ENCODE measurements around the gene DBP. TPM values are rescaled to one million over a fixed set of nuclear protein-coding genes. Genes with fewer than 3 reads are reported as not detected.

The DBP gene
- total RNA-seq, 2 donors from 2014 or later: 2.8 to 5.9 TPM

DNA sequence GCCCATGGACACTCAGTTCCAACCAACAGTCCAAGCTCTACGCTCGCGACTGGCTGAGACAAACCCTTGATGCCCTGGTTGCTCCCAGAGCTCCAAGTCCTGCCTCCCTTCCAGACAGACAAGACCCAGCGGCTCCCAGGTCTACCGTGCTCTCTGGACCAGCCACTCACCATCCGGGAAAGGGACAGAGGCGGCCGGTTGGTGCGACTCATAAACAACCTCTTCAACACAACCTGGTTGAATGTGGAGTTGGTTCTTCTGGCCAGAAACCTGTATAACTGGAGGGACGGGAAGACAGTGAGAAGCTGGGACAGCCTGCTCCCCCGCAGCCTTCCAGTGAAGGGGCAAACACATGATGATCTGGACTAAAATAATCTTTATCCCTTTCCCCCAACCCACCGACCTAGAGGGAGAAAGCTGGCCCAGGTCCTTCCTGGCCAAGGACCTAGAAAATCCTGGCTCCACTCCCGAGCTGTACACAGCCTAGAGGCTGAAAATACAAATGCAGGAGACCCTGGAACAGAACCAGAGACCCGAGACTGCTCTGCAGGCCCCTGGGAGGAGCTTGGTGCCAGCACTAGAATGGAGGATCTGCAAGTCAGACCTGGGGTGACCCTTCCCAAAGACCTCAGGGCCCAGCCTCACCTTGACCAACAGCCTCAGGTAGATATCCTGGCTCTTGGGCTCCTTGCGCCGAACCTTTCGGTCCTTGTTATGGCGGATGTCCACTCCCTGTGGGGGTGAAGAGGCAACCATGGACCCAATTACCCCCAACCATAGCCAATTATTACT lies 19.8 kb downstream of the DBP start:
- no peaks in the 10 kb centered on the region for H3K9me3 ChIP-seq
- H3K36me3 ChIP-seq: peaks cover 28% of the 10 kb centered on the region
- no peak for DNase-seq (ENCODE audit: low spot score)
- peaks cover 0 to 57% of the 10 kb centered on the region in 2 donors for H3K4me1 ChIP-seq
- H3K27ac ChIP-seq: peak overlapping the region in 1 of 2 donors; percentile 91
- peak overlapping the region; percentile 74 to 76 for H3K4me3 ChIP-seq
- TF ChIP-seq, protein P1, sequence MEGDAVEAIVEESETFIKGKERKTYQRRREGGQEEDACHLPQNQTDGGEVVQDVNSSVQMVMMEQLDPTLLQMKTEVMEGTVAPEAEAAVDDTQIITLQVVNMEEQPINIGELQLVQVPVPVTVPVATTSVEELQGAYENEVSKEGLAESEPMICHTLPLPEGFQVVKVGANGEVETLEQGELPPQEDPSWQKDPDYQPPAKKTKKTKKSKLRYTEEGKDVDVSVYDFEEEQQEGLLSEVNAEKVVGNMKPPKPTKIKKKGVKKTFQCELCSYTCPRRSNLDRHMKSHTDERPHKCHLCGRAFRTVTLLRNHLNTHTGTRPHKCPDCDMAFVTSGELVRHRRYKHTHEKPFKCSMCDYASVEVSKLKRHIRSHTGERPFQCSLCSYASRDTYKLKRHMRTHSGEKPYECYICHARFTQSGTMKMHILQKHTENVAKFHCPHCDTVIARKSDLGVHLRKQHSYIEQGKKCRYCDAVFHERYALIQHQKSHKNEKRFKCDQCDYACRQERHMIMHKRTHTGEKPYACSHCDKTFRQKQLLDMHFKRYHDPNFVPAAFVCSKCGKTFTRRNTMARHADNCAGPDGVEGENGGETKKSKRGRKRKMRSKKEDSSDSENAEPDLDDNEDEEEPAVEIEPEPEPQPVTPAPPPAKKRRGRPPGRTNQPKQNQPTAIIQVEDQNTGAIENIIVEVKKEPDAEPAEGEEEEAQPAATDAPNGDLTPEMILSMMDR (IDR thresholded peaks at IDR 0.05): no peak
- H3K27me3 ChIP-seq: no peaks in the 10 kb centered on the region

DNA sequence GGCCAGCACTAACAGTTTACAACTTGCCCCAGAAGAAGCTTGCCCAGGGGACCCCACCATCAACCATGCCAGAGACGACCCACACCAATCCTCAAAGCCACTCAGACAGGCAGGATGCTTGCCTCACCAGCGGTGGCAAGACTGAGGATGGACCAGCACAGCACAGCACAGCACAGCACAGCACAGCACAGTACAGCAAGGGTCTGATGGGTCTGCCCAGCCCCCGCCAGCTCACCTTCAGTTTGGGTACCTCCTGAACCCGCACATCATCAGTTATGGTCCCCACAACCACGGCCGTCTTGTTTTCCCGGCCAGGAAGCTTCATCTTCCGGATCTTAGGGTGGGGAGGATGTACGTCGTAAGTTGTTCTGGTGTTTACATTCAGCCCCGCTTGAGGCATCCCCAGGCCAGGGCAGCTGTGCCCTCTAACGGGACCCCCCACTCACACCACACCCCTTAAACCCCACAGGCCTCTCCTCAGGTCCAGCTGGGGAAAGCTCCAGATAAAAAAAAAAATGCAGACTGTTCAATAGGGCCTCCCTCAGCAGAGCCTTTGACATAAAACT lies 20.6 kb downstream of the DBP start:
- Histone ChIP-seq H3K27me3 (no peaks in the 10 kb centered on the region), H3K9me3 (no peaks in the 10 kb centered on the region), H3K4me1 (peaks cover 0 to 57% of the 10 kb centered on the region in 2 donors), H3K36me3 (peaks cover 28% of the 10 kb centered on the region), H3K4me3 (no peak overlapping the region), H3K27ac (no peak overlapping the region)
- TF ChIP-seq, protein P1 (IDR thresholded peaks at IDR 0.05): no peak
- no peak for DNase-seq (ENCODE audit: low spot score)

DNA sequence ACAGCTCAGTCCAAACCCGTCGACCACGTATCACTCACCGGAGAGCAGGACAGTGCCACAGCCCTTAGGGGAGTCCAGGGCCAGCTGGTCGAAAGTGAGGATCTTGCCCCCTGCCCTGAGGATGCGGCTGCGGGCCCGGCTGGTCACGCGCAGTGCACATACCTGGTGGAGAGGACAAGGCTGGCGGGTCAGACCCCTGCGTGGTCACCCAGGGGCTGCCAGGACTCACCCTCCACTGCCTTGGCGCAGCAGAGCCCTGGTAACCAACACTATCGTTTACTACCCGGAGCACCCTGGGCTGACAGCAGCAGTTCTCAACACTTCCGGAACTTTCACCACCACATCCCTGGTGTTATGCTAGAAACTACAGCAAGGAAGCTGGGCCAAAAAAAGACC lies 21.1 kb downstream of the DBP start:
- DNase-seq (ENCODE audit: low spot score): no peak
- H3K4me3 ChIP-seq: no peak overlapping the region
- H3K27me3 ChIP-seq: no peaks in the 10 kb centered on the region
- peaks cover 28% of the 10 kb centered on the region for H3K36me3 ChIP-seq
- H3K9me3 ChIP-seq: no peaks in the 10 kb centered on the region
- peaks cover 0 to 57% of the 10 kb centered on the region in 2 donors for H3K4me1 ChIP-seq
- no peak overlapping the region for H3K27ac ChIP-seq
- TF ChIP-seq, protein P1 (IDR thresholded peaks at IDR 0.05): no peak

DNA sequence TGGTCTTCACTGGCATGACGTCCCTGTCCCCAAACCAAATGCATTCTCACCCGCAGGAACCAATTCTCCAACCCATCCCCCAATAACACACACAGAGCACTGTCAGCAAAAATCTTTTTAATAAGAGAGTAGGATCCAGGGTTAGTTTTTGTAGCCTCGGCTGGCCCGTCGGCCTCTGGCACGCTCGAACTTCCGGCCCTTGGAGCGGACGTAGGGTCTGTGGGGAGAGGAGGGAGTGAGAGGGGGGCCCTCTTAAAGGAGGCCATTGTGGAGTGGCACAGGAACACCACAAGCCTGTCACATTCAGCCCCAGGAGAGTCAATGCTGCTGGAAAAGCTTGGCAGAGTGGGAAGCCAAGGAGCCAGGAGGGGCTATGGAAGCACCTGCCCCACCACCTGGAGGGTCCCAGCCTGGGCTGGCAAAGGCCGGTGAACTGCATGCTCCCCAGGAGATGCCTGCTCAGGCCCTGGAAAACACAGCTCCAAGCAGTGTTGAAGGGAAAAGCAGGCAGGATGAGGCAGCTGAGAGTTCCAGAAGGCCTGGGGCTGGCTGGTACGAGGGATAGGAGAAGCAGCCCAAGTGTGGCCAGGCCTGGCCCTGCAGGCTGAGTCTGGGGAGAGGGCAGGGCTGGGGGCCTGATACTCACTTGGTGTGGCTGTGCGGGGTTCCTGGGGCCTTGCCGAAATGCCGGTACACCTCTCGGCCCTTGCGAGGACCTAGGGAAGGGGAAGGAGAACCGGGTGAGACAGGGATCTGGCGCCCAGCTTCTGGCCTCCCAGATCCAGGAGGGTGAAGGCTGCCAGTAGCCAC lies 21.7 kb downstream of the DBP start:
- TF ChIP-seq, protein P1 (IDR thresholded peaks at IDR 0.05): no peak
- Histone ChIP-seq H3K27ac (no peak overlapping the region), H3K4me1 (peaks cover 0 to 57% of the 10 kb centered on the region in 2 donors), H3K36me3 (peaks cover 28% of the 10 kb centered on the region), H3K9me3 (no peaks in the 10 kb centered on the region), H3K27me3 (no peaks in the 10 kb centered on the region), H3K4me3 (no peak overlapping the region)
- no peak for DNase-seq (ENCODE audit: low spot score)

DNA sequence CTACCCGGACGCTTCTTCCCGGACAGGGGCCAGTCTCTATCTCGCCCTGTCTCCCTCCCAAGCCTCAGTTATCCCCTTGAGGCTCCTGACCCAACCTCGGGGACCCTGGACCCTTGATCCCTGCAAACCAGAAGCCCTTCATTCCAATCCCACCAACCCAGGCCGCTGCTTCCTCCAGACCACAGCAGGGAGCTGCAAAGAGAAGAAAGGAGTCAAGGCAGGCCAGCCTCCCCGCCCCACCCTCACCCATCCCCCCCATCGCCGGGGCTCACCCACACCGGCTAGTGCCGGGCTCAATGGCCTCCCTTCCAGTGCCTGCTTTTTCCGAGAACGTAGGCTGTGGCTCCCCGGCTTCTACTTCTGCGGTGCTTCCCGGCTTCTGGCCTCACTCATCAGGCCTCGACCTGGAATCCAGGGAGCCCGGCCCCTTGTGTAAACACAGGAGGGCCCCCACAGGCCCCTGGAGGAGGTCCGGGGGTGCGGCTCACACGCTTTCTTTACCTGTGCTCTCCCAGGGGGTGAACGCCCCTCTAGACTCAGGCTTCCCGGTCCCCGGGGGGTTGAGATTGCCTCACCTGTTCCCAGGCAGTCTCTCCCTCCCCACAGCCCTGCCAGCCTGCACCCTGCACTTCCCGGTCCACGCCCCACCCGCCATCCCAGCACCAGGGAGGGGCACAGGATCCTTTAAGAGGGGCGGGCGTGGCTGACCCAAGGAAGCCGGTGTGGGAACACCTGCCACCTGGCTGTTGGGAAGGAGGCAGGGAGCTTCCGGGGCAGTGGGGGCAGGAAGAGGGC lies 22.5 kb downstream of the DBP start, which contains the start of gene FAM83E:
Gene FAM83E (minus strand): TSS at position 641 of the 795 bp plus-strand sequence. CDS start 1,704 bp downstream, outside the sequence.
- Histone ChIP-seq H3K4me3 (no peak within 1 kb of the TSS), H3K27me3 (no peaks in the 10 kb centered on the region), H3K36me3 (peaks cover 28% of the 10 kb centered on the region), H3K9me3 (no peaks in the 10 kb centered on the region), H3K27ac (peak within 1 kb of the TSS in 1 of 2 donors; percentile 14), H3K4me1 (peaks cover 0 to 50% of the 10 kb centered on the region in 2 donors)
- no peak for DNase-seq (ENCODE audit: low spot score)
- TF ChIP-seq, protein P1 (IDR thresholded peaks at IDR 0.05): no peak
